ENCODE data around the gene KLHL24.

KLHL24 gene

DNA sequence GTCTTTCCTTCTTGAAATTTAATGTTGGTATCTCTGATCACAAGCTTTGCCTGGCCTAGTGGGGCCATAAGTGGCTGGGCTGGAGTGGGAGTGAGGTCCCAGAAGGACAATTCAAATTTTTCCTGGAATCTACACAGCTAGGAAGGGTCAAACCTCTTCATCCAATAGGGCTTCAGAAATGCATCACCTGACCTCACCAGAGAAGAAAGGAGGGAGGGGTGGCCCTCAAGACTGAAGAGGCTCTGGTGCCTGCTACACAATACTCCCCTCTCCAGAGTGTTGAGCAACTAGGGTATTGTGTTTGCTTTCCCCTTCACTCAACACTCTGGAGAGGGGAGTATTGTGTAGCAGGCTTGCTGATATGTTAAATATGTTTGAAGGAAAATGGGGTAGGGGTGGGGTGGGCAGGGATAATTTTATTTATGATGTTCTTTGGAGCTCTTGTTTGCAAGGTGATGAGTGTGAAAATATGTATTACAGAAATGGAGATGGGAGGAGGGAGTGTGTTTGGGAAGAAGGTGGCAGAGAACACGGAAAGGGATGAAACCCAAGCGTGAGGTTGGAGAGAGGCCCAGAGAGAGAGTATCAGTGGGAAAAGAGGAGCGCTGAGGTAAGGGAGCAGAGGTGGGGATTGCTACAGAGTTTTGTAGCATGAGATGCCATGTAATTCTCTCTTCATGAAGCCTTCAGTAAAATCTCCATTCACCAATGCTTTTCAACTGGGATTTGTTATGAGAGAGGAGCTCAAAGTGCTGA is 5.7 kb upstream of the KLHL24 start:
- TF ChIP-seq, protein P1, sequence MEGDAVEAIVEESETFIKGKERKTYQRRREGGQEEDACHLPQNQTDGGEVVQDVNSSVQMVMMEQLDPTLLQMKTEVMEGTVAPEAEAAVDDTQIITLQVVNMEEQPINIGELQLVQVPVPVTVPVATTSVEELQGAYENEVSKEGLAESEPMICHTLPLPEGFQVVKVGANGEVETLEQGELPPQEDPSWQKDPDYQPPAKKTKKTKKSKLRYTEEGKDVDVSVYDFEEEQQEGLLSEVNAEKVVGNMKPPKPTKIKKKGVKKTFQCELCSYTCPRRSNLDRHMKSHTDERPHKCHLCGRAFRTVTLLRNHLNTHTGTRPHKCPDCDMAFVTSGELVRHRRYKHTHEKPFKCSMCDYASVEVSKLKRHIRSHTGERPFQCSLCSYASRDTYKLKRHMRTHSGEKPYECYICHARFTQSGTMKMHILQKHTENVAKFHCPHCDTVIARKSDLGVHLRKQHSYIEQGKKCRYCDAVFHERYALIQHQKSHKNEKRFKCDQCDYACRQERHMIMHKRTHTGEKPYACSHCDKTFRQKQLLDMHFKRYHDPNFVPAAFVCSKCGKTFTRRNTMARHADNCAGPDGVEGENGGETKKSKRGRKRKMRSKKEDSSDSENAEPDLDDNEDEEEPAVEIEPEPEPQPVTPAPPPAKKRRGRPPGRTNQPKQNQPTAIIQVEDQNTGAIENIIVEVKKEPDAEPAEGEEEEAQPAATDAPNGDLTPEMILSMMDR (IDR thresholded peaks at IDR 0.05): no peak

DNA sequence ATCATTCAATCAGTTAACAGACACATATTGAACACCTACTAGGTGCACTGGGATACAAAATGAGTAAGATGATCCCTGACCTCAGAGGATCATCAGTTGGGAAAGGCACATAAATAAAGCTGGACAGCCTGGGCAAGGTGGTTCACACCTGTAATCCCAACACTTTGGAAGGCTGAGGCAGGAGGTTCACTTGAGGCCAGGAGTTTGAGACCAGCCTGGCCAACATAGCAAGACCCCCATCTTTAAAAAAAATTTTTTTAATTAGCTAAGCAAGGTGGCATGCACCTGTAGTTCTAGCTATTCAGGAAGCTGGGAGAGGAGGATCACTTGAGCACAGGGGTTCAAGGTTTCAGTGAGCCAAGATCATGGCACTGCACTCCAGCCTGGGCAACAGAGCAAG is 3.7 kb upstream of the KLHL24 start:
- TF ChIP-seq, protein P1 (IDR thresholded peaks at IDR 0.05): no peak

DNA sequence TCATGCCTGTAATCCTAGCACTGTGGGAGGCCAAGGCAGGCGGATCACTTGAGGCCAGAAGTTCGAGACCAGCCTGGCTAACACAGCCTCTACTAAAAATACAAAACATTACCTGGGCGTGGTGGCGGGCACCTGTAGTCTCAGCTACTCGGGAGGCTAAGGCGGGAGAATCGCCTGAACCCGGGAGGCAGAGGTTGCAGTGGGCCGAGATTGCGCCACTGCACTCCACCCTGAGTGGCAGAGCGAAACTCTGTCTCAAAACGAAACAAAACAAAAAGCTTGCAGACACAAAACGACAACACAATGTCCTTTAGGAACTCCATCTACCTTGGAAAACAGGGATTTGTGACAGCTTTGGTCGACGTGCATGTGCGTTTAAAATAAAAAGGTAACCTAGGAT is 716 bp upstream of the KLHL24 start:
- TF ChIP-seq, protein P1 (IDR thresholded peaks at IDR 0.05): no peak

DNA sequence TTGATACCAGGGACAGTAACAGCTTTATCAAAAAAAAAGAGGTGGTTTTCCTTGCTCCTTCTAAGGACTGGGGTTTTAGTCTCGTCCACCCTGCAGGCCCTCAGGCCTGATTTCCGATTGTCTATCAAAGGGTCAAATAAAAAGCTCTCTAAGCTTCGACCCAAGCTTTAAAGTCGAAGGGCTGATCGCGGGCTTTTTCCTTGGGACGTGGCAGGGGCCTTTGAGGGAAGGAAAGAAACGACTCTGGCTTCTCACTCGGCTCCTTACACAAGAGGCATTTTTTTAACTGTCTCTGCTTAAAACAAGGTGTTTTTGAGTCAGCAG is 354 bp upstream of the KLHL24 start:
- TF ChIP-seq, protein P1 (IDR thresholded peaks at IDR 0.05): no peak

DNA sequence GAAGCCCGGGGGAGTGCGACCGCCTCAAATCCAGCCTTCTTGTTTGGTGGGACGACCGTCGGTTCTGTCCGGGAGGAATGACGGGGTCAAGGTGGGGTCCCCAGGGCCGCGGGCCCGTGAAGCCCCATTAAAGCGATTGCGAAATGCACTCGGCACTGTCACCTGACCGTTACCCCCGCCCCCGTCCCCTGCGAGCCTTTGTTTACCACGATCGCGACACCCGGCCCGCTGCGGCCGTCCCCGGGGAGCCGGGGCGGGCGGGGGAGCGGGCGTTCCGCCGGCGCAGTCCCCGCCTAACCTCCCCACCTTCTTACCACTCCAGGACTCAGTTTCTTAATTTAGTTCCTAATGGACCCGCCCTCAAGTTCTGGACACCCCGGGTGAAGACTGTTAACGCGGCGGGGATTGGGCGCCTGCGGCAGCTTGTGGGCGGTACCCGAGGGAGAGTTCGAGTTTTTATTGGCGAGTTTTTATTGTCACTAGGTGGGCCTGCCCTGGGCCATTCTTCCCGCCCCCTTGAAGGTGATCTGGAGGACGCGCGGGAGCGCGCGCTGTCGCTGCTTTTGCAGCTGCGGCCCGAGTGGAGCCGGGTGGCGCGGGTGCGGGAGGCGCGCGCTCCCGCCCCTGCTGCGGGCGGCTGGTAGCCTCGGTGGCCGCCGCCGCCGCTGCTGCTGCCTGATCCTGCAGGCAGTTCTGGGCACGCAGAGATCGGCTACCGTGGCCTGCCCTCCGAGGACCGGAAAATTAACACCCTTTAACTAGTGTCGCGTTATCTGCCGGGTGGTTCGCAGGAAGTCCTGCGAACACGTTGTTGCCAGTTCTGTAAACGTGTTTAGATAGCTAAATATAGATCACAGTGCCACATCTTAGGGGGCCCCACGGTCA is 1.0 kb downstream of the KLHL24 start:
- TF ChIP-seq, protein P1 (IDR thresholded peaks at IDR 0.05): no peak

DNA sequence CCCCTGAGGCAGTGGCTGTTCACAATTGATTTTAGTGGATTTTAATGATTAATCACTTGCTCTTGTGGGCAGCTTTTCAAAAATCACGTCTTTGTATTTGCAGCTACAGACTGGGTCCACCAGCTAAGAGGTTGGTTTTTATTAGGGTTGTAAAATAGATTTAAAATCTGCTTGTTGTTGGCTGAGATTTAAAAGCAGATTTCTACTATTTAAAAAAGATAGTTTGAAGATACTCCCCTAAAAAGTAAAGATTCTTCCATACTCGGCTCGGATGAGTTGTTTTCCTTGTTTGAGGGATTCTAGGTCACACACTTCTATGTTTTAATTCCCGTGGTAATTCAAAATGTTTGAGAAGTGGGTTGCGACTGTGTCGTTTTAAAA is 1.7 kb downstream of the KLHL24 start:
- TF ChIP-seq, protein P1 (IDR thresholded peaks at IDR 0.05): no peak

DNA sequence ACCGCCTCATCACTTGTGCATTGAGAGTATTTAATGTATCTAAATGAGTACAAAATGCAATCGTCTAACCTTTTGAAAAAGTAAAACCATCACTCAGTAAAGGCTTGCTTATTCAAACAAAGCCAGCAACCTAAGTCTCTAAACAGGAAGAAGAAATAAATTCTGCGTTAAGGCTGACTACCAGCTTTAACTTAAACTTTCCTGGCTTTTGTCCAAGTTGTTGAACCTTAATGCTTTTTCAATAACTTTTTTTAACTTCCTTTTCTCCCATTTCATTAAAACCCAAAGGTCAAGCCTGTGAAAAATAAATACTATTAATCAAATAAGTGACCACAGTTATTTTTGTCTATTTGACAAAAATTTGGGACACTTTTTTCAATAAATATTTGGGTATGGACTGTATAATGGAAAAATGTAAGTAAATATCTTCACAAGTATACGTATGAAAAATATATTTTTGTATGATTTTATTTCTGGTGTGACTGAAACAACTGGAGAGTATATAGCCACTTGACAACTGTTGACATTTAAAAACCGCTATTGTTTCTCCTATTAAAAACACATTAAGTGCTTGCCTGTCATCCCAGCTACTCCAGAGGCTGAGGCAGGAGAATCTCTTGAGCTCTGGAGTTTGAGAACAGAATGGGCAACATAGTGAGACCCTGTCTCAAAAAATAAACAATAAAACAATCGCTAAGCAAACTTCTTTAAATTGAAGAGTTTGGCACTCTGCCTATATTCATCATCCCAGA is 2.9 kb downstream of the KLHL24 start:
- TF ChIP-seq, protein P1 (IDR thresholded peaks at IDR 0.05): no peak

Measured in LNCAP (cell line).